Hepatocyte (in vitro differentiated cells): Measurements from ENCODE around the gene SHH. TPM values are rescaled to one million over a fixed set of nuclear protein-coding genes. Genes with fewer than 3 reads are reported as not detected.

Experiments used
- DNase-seq: peaks from one replicate; pipeline ENCODE4 v3.0.0-alpha.2; 2016; ENCODE audit warnings: low spot score
- H2AFZ ChIP-seq: fragments of 200-600 bp; sonication (generic); 2 replicates; pipeline ENCODE4 v1.6.0; 2016; ENCODE audit warnings: antibody characterized with exemption, mild to moderate bottlenecking
- H3K27ac ChIP-seq: fragments of 200-600 bp; sonication (generic); 2 replicates; pipeline ENCODE4 v1.5.1; 2016; ENCODE audit warnings: mild to moderate bottlenecking
- H3K27me3 ChIP-seq: fragments of 200-600 bp; sonication (generic); 2 replicates; pipeline ENCODE4 v1.6.1; 2016
- H3K36me3 ChIP-seq: fragments of 200-600 bp; sonication (generic); replicated peaks from 2 replicates; pipeline ENCODE4 v1.5.1; 2016; ENCODE audit warnings: low read depth; ENCODE audit not compliant: insufficient read depth
- H3K4me1 ChIP-seq: fragments of 200-600 bp; sonication (generic); 2 replicates; pipeline ENCODE4 v1.5.1; 2016; ENCODE audit warnings: mild to moderate bottlenecking, moderate library complexity; ENCODE audit not compliant: insufficient read depth
- H3K4me2 ChIP-seq: fragments of 200-600 bp; sonication (generic); 2 replicates; pipeline ENCODE4 v1.6.0; 2016
- H3K4me3 ChIP-seq: fragments of 200-600 bp; sonication (generic); 2 replicates; pipeline ENCODE4 v1.5.1; 2016; ENCODE audit warnings: mild to moderate bottlenecking
- H3K79me2 ChIP-seq: fragments of 200-600 bp; sonication (generic); 2 replicates; pipeline ENCODE4 v1.6.0; 2017; ENCODE audit warnings: mild to moderate bottlenecking
- H3K9me2 ChIP-seq: fragments of 200-600 bp; sonication (generic); replicated peaks from 2 replicates; pipeline ENCODE4 v1.6.0; 2017; ENCODE audit warnings: mild to moderate bottlenecking; ENCODE audit not compliant: insufficient read depth
- H3K9me3 ChIP-seq: fragments of 200-600 bp; sonication (generic); 2 replicates; pipeline ENCODE4 v1.5.1; 2016; ENCODE audit warnings: low read depth, mild to moderate bottlenecking
- H4K20me1 ChIP-seq: fragments of 200-600 bp; sonication (generic); 2 replicates; pipeline ENCODE4 v1.6.0; 2016; ENCODE audit warnings: mild to moderate bottlenecking; ENCODE audit not compliant: insufficient read depth, poor library complexity, severe bottlenecking
- EZH2 ChIP-seq: fragments of 200-600 bp; sonication (generic); IDR thresholded peaks from 2 replicates; pipeline ENCODE4 v1.6.1; 2016; ENCODE audit warnings: antibody characterized with exemption, mild to moderate bottlenecking, borderline replicate concordance
- EZH2phosphoT487 ChIP-seq: fragments of 200-600 bp; sonication (generic); IDR thresholded peaks from one replicate; pipeline ENCODE4 v1.6.1; 2018; ENCODE audit warnings: antibody characterized with exemption, mild to moderate bottlenecking, low read depth, moderate library complexity; ENCODE audit not compliant: unreplicated experiment, severe bottlenecking
- WGBS: methylation state at CpG from one replicate; pipeline ENCODE4 v1.1.6; 2016; ENCODE audit warnings: low lambda C conversion rate; ENCODE audit errors: missing lambda C conversion rate; 5-methylcytosine and 5-hydroxymethylcytosine counted together
- polyA plus RNA-seq: library from polyadenylated mRNA; unstranded; fragments of >200 nt; fragmentation: Nextera tagmentation; extraction: Ambion mirVana; gene quantifications from 2 replicates; pipeline ENCODE4 v1.2.1, GENCODE V29; 2016
- total RNA-seq: library from RNA; depleted of rRNA; stranded (reverse); fragments of >200 nt; gene quantifications from 2 replicates; pipeline ENCODE4 v1.2.3, GENCODE V29; 2014
- TF ChIP-seq, protein P1 (sequence below): fragments of 200-600 bp; sonication (generic); IDR thresholded peaks from 2 replicates; pipeline ENCODE4 v1.5.1; 2016; ENCODE audit warnings: antibody characterized with exemption, mild to moderate bottlenecking; ENCODE audit not compliant: poor library complexity

The SHH gene
- total and polyA plus RNA-seq, 2 experiments from 2014 or later, result 12.1 to 21.2 TPM

- H3K27ac ChIP-seq, result no peak overlapping the region
- H4K20me1 ChIP-seq, result peaks cover 23% of the 10 kb centered on the region
- TF ChIP-seq, protein P1, sequence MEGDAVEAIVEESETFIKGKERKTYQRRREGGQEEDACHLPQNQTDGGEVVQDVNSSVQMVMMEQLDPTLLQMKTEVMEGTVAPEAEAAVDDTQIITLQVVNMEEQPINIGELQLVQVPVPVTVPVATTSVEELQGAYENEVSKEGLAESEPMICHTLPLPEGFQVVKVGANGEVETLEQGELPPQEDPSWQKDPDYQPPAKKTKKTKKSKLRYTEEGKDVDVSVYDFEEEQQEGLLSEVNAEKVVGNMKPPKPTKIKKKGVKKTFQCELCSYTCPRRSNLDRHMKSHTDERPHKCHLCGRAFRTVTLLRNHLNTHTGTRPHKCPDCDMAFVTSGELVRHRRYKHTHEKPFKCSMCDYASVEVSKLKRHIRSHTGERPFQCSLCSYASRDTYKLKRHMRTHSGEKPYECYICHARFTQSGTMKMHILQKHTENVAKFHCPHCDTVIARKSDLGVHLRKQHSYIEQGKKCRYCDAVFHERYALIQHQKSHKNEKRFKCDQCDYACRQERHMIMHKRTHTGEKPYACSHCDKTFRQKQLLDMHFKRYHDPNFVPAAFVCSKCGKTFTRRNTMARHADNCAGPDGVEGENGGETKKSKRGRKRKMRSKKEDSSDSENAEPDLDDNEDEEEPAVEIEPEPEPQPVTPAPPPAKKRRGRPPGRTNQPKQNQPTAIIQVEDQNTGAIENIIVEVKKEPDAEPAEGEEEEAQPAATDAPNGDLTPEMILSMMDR, result no peak
- no peak for TF ChIP-seq EZH2
- TF ChIP-seq EZH2phosphoT487, result no peak
These were observed 45.9 kb downstream of the SHH start for GRCh38 chr7:155766386-155766785.

DNA sequence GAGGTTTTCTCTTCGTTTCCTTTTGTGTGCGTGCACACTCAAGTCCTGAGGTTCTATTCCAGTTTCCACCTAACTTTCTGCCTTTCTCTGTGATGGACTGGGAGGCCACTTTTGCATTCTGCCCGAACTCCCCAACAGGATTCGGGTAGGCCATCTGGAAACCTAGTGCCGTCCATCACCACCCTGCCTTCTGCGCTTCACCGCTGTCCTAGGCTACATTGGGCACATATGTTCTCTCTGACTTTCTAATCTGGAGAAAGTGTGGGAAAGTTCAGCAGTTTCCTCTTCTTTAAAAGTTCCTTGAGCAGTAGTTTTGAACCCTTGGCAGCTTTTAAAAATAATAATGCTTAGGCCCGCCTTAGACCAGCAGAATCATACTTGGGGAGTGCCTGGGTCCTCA, 46.8 kb downstream of the SHH start:
- 97% methylated on average over 8 of the region's 8 CpGs for WGBS
- Histone ChIP-seq H4K20me1 (peaks cover 32% of the 10 kb centered on the region), H3K4me3 (no peak overlapping the region), H3K27ac (no peak overlapping the region), H3K27me3 (no peaks in the 10 kb centered on the region), H3K36me3 (no peaks in the 10 kb centered on the region), H3K4me2 (no peak overlapping the region), H3K9me3 (no peaks in the 10 kb centered on the region), H2AFZ (no peak overlapping the region), H3K4me1 (no peaks in the 10 kb centered on the region), H3K9me2 (no peaks in the 10 kb centered on the region), H3K79me2 (peaks cover 31% of the 10 kb centered on the region)
- TF ChIP-seq EZH2phosphoT487 (no peak), EZH2 (no peak)
- TF ChIP-seq, protein P1, result no peak
- DNase-seq, result no peak

More at GRCh38 chr7:155766386-155766785, 45.9 kb downstream of the SHH start:
- no peaks in the 10 kb centered on the region for H3K27me3 ChIP-seq
- H3K36me3 ChIP-seq, result no peaks in the 10 kb centered on the region
- no peaks in the 10 kb centered on the region for H3K9me2 ChIP-seq
- no peak overlapping the region for H2AFZ ChIP-seq
- H3K79me2 ChIP-seq, result peaks cover 22% of the 10 kb centered on the region
- H3K4me2 ChIP-seq, result no peak overlapping the region
- no peak for DNase-seq
- H3K4me1 ChIP-seq, result no peaks in the 10 kb centered on the region
- no peak overlapping the region for H3K4me3 ChIP-seq
- no peaks in the 10 kb centered on the region for H3K9me3 ChIP-seq
- 97% methylated on average over 12 of the region's 12 CpGs for WGBS

GRCh38 chr7:155764438-155764793, 47.8 kb downstream of the SHH start:
- H3K36me3 ChIP-seq, result no peaks in the 10 kb centered on the region
- no peak for DNase-seq
- H2AFZ ChIP-seq, result no peak overlapping the region
- WGBS, result 83% methylated on average over 7 of the region's 7 CpGs
- H3K4me2 ChIP-seq, result peak overlapping the region; percentile 24
- peak overlapping the region; percentile 58 for H3K27ac ChIP-seq
- H3K27me3 ChIP-seq, result no peaks in the 10 kb centered on the region
- H3K79me2 ChIP-seq, result peaks cover 41% of the 10 kb centered on the region
- no peaks in the 10 kb centered on the region for H3K9me3 ChIP-seq
- no peaks in the 10 kb centered on the region for H3K4me1 ChIP-seq
- peaks cover 37% of the 10 kb centered on the region for H4K20me1 ChIP-seq
- TF ChIP-seq, protein P1, result no peak
- TF ChIP-seq EZH2 (no peak), EZH2phosphoT487 (no peak)
- H3K4me3 ChIP-seq, result no peak overlapping the region
- H3K9me2 ChIP-seq, result no peaks in the 10 kb centered on the region
